Measurements from ENCODE around the gene ATG4B.

ATG4B gene

DNA sequence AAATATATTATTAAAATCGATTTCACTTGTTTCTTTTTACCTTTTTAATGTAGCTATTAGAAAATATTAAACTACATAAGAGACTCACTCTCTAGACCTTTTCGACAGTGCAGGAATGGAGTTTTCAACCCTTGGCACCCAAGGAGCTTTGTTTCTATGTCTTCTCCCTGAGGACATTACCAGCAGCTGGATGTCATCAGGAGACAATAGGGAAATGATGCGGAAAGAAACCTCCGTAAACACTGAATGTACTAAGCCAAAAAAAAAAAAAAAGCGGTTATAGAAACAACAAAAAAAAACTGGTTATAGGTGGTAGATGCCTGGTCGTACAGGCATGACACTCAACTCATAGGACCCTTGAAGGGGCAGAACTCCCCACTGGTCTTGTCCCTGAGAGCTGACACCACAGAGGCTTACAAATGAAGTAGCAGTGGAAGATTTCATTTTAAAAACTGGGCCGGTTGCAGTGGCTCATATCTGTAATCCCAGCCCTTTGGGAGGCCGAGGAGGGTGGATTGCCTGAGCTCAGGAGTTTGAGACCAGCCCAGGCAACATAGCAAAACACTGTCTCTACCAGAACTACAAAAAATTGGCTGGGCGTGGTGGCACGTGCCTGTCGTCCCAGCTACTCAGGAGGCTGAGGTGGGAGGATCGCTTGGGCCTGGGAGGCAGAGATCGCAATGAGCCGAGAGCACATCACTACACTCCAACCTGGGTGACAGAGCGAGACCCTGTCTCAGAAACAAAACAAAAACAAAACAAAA lies 24.3 kb upstream of the ATG4B start:
- peak; percentile 24 for DNase-seq

DNA sequence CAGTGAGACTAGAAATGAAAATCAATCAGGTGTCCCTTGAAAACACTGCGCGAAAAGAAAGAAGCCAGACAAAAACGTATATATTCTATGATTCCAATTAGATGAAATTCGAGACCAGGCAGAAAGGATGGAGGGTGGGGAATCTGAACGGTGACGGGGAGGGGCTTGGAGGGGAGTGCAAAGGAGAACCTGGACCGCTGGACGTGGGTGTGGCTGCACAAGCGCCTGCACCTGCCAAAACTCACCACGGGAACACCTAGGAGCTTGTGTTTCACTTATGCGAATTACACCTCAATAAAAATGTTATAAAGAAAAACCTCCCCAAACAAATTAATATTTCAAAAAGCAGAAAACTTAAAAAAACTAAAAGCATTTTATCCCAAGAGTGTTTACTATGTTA lies 22.5 kb upstream of the ATG4B start:
- no peak for DNase-seq

DNA sequence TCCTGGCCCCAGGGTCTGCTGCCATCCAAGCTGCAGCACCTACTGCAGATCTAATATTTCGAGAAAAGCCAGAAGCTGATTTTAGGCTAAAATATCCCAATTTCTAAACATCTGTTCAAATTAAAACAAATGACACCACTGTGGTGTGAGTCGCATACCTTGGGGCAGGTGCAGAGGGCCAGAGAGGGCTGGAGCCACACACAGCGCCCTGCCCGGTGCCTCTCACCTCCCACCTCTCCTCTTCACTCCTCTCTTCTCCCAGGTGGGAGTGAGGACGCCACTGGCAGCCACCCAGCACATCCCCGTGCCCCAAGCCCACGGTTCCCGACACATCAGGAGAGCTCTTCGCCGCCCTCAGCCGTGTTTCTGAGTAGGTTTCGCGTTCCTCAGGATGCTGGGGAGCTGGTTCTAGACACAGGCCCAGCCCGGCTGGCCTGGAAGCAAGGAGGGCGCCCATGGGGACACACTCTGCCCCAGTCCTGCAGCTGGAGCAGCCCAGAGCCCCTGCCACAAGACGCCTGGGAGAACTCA lies 21.9 kb upstream of the ATG4B start:
- no peak for DNase-seq

DNA sequence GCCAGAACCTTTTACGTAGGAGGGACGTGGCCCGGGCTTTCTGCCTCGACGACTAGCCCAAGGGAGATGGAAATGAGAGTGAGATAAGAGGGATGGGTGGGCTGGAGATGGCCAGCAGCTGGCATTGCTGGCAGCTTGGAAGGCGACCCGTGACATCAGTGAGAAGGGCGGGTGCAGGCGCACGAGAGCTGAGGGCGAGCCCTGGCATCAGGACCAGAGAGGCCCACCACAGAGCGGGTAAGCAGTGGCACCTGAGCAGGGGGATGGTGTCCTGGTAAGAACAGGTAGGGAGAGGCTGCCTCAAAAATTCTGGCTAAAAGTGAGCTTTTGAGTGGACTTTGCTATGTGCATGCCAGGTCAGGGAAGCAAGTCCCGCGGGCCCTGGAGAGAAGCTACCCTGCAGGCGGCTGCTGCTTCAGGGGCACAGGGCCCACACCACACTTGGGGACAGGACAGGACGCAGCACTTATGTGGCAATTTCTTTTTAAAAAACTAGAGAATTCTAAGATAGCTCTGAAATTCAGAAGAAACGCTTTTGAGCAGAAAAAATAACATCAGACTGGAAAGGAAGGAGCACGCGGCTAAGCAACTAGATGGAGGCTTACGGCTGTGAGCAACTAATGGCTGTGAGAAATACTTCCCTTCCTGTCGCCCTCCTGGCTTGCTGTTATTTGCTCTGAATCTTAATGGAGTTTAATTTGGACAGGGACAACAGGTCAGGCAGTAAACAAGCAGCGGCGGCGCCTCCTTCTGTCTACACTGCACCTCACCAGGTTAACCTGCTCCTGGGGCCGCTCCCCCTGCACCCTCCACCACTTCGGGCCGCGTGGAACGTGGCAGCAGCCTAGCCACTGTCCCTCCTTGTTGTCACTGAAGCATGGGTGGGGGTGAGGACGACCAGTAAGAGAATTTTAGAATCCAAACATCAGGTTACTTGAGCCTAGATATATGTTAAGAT lies 21.0 kb upstream of the ATG4B start:
- DNase-seq: no peak

DNA sequence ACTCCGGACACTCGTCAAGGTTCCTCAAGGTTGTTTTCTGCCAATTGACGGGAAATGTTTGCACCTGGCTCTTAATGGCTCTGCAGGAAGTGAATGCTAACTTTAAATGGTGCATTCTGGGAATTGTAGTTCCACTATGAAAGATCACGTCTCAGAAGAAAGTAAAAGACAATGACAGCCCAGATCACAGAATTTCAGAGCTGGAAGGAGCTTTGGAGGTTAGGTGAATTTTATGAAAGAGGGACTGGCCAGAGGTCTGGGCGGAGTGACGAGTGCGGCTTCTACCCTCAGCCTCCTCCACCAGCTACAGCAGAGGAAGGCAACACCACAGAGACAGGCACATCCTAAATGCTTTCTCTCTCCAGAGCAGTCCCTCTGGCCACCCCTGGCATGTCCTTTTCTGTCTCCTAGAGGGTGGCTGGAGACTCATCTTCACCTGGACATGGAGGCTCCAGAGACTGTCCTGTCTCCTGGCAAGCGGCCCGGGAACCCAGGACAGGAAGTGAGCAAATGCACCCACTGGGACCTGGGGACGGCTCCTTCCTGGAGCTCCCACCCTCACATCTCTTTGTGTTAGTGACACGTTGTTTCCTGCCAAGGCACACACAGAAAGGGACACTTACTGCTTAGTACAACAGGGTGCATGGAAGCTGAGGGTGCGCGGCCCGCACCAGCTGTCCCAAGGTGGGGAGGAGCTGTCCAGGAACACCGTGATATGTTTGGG lies 19.9 kb upstream of the ATG4B start:
- DNase-seq: no peak

DNA sequence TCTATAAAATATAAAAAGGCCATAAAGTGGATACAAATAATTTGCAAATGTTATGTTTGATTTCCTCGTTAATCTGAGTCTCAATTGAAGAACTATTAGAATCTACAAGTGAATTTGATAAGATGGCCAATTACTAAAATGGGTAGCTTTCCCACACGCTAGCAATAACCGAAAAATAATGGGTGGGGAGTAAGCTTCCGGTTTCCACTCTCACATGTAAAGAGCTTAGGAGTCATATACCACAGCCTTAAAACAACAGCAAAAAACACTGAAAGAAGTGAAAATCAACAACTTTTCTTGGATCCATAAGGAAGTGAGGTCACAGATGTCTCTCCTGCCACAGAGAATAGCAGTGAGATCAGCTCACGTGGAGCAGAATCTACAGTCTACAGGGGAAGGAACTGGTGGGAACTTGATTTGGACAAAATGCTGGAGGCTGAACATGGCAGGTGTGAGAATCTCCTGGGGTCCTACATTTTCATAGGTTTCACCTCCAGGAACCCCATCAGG lies 19.1 kb upstream of the ATG4B start:
- no peak for DNase-seq

DNA sequence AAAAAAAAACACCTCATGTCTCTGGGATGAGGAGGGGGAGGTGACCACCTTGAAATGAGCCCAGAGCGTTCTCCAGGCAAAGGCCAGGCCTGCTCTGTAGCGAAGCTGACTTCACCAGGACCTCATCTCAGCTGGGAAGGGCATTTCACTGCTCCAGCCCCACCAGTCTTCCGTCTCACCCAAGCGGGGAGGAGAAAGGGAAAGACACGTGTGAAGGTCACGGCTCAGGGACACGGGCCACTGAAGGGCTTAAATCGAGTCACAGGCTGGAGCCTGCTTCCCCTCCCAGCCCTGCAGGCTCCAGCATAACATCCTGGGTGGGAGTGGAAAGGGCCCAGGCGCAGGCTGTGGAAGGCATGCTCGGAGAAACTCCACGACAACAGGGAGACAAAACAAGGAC lies 18.7 kb upstream of the ATG4B start:
- DNase-seq: no peak

DNA sequence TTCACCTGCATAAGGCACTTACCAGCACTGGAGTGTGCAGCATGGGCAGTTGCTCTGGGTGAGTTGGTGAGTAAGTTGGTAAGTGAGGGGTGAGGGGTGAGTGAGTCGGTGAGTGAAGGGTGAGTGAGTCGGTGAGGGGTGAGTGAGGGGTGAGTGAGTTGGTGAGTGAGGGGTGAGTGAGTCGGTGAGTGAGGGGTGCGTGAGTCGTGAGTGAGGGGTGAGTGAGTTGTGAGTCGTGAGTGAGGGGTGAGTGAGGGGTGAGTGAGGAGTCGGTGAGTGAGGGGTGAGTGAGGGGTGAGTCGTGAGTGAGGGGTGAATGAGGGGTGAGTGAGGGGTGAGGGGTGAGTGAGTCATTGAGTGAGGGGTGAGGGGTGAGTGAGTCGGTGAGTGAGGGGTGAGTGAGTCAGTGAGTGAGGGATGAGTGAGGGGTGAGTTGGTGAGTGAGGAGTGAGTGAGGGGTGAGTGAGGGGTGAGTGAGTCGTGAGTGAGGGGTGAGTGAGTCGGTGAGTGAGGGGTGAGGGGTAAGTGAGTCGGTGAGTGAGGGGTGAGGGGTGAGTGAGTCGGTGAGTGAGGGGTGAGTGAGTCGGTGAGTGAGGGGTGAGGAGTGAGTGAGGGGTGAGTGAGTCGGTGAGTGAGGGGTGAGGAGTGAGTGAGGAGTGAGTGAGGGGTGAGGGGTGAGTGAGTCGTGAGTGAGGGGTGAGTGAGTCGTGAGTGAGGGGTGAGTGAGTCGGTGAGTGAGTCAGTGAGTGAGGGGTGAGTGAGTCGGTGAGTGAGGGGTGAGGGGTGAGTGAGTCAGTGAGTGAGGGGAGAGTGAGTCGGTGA lies 17.7 kb upstream of the ATG4B start:
- no peak for DNase-seq

DNA sequence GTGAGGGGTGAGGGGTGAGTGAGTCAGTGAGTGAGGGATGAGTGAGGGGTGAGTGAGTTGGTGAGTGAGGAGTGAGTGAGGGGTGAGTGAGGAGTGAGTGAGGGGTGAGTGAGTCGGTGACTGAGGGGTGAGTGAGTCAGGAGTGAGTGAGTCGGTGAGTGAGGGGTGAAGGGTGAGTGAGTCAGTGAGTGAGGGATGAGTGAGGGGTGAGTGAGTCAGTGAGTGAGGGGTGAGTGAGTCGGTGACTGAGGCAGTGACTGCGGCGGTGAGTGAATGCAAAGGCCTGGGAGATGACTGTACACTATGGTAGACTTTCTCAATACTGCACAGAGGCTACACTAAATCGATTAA lies 17.1 kb upstream of the ATG4B start:
- DNase-seq: peak; percentile 47

DNA sequence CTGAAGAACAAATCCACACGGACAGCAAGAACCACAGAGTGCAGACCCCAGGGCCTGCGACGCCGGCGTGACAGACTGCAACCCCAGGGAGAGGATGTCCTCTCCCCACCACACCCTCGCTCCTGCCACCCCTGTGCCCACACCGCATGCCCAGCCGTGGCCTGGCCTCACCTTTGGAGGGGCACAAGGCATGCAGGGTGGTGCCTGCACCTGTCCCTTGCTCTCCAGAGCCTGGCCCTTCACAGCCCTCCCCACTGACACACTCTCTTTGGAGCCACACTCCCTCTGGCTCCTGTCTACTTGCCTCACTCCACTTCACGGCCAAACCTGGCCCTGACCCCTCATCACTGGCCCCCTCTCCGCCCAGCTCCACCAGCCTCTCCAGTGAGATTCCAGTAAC lies 9.8 kb upstream of the ATG4B start:
- DNase-seq: no peak

DNA sequence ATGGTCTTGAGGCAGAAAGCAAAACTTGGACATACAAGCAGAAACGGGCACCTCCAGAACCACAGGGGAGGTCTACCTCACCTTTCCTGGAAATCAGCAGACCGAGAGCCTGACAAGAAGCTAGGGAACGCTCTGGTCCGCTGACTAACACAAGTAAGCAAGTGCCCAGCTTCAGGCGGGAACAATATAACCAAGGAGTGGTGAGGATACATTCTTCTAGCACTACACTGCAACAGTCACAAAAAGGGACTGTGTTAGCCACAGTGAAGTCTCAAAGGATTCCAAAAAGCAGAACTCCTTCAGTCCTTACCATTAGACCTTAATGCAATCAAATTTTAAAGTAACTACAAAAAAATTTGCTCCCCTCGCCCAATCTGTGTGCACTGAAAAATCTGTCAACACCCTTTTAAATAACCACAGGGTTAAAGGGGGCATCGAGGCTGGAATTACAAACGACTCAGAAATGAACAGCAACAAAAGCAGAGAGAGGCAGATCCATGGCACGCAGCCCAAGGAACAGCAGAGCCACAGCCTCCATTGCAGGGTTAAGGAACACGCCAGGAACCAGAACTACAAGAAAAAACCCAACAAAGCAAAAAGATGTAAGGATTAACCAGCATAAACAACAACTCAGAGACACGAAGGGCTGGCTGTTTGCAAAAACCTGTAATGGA lies 7.6 kb upstream of the ATG4B start:
- DNase-seq: no peak

DNA sequence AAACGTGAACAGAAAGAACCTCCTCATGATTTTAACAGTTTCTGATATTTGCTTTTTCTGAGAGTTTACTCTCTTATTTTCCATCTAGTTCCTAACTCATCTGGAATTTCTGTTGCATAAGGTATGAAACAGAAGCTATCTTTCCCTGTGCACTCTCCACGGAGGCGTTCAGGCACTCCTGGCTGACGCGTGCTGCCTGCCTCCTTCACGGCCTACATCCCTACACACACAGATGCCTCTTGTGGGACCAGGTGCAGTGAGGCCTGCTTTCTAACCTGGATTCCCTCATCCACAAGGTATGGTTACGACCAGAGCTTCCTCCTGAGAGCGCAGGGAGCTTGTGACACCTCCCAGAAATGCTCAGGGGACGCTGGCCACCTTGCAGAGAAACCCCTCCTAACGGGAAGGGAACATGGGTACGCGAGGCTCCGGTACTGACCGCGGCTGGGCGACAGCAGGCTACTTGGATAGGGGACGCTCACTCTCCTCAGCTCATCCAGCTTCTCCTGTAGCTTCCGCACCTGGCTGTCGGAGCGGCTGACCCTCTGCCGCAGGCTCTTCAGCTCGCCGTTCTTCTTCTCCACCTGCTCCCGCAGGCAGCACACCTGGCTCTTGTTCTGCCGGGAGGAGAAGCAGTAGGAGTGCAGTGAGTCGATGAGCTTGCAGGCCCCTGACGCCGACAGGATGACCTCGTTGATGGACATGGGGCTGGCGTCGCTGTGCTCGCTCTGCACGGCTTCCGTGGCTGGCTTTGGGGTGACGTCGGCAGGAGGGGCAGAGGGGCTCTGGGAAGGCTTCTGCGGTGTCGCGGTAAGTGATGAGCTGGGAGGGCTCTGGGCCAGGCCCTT lies 4.8 kb upstream of the ATG4B start:
- DNase-seq: no peak

DNA sequence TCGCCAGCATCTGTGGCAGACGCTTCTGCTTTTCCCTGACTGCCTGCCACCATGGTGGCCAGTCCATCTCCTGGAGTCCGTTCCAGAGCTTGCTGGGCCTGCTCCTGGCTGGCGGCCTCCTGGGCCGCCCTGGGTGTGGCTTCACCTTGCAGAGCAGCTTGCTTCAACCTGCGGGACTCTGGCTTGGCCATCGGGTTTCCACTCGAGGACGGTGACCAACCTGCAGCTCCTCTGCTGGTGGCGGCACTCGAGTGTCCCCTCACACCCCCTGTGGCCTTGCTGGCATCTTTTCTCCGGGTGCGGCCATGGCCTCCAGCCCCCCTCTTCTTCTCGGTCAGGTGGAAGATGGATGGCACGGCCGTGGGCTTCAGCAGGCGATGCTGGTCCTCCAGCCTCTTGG lies 3.9 kb upstream of the ATG4B start:
- no peak for DNase-seq

DNA sequence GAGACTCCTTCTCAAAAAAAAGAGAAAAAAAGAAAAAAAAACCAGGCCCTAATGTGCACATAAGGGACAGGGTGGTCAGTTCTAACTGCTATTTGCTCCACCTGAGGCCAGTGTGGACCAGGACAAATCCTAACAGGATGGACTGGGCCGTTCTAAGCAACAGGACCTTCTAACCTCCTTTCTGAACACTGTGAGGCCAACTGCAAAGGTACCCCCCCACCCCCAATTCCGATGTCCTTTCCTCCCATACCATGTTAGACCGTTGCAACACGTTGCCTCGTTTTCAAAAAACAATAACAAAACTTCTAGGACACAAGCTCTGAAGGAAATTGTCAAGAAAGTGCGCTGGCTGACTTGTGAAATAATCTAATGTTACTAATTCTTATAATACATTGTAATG lies 1.7 kb upstream of the ATG4B start:
- DNase-seq: peak; percentile 2

DNA sequence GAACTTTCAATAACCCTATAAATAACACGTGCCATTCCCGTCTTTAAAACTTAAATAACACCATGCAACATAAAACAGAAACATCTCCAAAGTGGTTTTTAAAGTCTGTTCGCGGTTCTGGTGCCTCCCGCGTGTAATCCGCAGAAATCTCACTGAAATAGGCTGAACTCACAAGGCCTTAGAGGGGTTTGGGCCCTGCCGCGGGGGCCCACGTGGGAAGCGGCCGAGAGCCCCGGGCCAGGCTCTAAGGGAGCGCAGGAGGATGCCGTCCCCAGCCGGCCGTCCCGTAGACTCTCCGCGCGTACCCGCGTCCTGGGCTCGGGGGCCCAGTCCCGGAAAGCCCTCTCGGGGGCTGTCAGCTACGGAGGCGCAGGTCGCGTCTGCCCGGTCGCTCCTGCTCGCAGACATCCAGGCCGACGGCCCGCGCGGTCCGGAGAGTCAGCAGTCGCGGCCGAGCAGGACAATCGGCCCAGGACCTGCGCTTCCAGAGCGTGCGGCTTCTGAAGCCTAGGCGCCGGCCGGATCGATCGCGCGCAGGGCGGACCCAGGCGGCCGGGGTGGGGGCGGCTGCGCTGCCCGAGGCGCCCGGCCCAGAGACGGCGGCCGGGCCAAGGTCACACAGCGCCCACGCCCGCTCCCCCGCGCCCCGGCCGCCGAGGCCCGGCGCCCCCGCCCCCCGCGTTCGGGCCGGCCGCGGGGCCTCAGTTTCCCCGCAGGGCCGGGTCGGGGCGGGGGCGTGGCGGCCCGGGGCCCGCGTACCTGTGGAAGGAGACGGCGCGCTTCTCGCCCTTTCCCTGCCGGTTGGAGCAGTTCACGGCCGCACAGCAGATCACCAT lies 1.1 kb upstream of the ATG4B start:
- DNase-seq: peak; percentile 49

DNA sequence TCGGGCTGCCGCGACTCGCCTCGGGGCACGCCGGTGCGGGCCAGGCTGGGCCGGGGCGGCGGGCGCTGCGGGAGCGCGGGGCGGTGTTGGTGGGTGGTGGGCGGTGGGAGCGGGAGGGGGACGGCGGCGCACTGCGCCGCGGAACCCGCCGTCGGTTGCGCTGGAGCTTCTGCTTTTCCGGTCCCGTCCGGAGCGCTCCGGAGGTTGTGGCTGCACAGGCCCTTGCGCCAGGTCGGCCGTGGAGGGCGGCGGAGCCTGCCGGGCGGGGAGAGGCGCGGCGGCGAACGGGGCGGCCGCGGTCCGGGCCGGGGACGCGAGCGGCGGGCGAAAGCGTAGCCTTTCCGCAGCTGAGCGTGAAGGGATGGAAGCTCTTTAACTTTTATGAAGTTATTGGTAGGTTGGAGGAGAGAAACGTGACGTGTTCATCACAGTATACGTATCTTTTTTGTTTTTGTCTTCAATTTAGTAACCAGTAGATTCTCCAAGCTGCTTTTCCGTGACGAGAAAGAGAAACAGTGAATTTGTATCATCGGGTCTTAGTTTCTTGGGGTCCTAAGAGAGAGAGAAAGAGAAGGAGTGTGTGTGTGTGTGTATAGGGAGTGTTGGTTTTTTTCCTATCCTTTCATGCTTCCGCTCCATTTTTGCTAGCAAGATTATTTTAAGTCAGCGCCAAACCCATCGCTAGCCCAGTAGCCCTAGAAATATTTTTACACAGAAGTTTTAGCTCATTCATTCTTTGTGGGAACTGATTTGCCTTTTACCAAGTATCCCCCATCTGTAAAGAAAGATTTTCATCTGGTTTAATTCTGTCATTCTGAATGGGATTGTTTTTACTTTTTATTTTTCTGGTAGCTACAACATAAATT lies 535 bp downstream of the ATG4B start:
- DNase-seq: peak; percentile 5

DNA sequence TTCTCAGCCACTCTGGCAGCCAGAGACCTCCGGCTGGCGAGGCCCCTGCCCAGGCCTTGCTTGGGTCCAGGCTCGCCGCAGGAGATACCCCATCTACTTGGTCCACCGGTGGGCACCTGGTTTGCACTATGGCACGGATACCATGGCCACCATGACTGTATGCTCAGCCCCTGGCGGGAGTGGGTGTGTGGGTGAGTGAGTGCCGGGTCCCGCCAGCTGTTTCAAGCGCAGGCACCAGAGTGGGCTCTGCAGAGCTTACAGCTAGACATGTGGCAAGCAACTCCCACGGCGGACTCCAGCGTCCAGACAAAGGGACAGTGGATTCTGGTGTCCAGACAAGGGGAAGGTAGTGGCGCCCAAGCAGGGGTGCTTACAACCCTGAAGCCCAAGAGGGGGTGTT lies 1.4 kb downstream of the ATG4B start:
- no peak for DNase-seq

DNA sequence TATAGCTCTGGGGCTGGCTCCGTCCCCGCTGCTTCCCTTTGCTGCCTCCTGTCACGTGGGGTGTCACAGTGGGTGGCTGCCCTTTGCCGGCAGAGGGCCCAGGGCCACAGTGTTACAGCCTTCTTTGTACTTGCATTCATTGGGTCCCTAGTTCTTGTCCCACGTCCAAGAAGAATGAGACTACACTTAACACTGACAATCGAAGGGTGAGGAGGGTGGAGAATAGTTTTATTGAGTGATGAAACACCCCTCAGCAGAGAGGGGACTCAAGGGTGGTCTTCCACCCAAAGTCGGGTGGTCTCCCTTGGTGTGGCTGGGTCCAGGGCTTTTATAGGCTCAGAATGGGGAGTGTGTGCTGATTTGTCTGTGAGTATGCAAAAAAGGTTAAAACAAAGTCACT lies 1.9 kb downstream of the ATG4B start:
- no peak for DNase-seq

Measured in HCEC 1CT (cell line).